GM12878 (cell line): ENCODE results near the gene NTM. TPM values are rescaled to one million over a fixed set of nuclear protein-coding genes. Genes with fewer than 3 reads are reported as not detected.

Experiments used
- CBX5 ChIP-seq: sonication (generic); IDR thresholded peaks from 2 replicates; pipeline ENCODE4 v1.6.1; 2016; ENCODE audit warnings: low read depth, moderate library complexity, mild to moderate bottlenecking, inconsistent platforms
- CEBPB ChIP-seq, 2 experiments: fragments of 150-350 bp in 1 of 2; IDR thresholded peaks; 2 replicates each; pipeline ENCODE4 v1.6.1; 2012 to 2014; ENCODE audit warnings: low read depth in 2 of 2, low read length in 2 of 2, borderline replicate concordance in 1 of 2, inconsistent platforms in 1 of 2
- HCFC1 ChIP-seq: fragments of 150-350 bp; IDR thresholded peaks from 2 replicates; pipeline ENCODE4 v1.6.1; 2014; ENCODE audit warnings: low read length
- HDGF ChIP-seq: fragments of 450-650 bp; IDR thresholded peaks from 2 replicates; pipeline ENCODE4 v1.6.1; 2016; ENCODE audit warnings: antibody characterized with exemption
- KDM1A ChIP-seq: fragments of 200-600 bp; sonication (generic); IDR thresholded peaks from 2 replicates; pipeline ENCODE4 v1.6.1; 2016; ENCODE audit warnings: borderline replicate concordance
- NFIC ChIP-seq: IDR thresholded peaks from 2 replicates; pipeline ENCODE4 v1.6.1; 2012; ENCODE audit warnings: low read depth, mild to moderate bottlenecking, inconsistent platforms, low read length, moderate library complexity
- PKNOX1 ChIP-seq: fragments of 450-650 bp; IDR thresholded peaks from 2 replicates; pipeline ENCODE4 v1.6.1; 2016; ENCODE audit warnings: mild to moderate bottlenecking
- RCOR1 ChIP-seq: conservative IDR thresholded peaks from 2 replicates; pipeline ENCODE4 v1.6.1; 2012; ENCODE audit warnings: low read depth, low read length, improper control_type of control experiment
- RELA ChIP-seq: fragments of 450-650 bp; IDR thresholded peaks from 2 replicates; pipeline ENCODE4 v1.8.0; 2014; ENCODE audit warnings: borderline replicate concordance; ENCODE audit not compliant: partially characterized antibody
- RUNX3 ChIP-seq: IDR thresholded peaks from 2 replicates; pipeline ENCODE4 v1.6.1; 2012; ENCODE audit warnings: low read length, inconsistent platforms
- STAT3 ChIP-seq: IDR thresholded peaks from 2 replicates; pipeline ENCODE4 v1.6.1; 2011; ENCODE audit warnings: low read depth, low read length, improper control_type of control experiment
- TARDBP ChIP-seq: IDR thresholded peaks from 2 replicates; pipeline ENCODE4 v1.6.1; 2016; ENCODE audit warnings: borderline replicate concordance
- polyA plus RNA-seq, 11 experiments: library from polyadenylated mRNA; depleted of rRNA in 4 of 11; unstranded in 6 of 11; stranded (reverse) in 5 of 11; fragments of >200 nt; fragmentation: Nextera tagmentation in 4 of 11; fragmentation: Illumina TruSeq in 1 of 11; extraction: Ambion mirVana in 4 of 11; extraction: Trizol in 1 of 11; gene quantifications; 1 replicate in 1 of 11; 2 replicates in 10 of 11; pipeline versions ENCODE4 v1.2.1 to v1.2.3, GENCODE V29; 2011 to 2016; ENCODE audit warnings: inconsistent platforms in 2 of 11, missing spikeins in 2 of 11, low read depth in 1 of 11
- total RNA-seq, 4 experiments: library from RNA; depleted of rRNA in 3 of 4; stranded (reverse); fragments of >200 nt in 3 of 4; fragmentation: Illumina TruSeq in 1 of 4; extraction: Trizol in 1 of 4; gene quantifications; 2 replicates each; pipeline versions ENCODE4 v1.2.1 to v1.2.3, GENCODE V29; 2013 to 2021
- TF ChIP-seq, protein P1 (sequence below): fragments of 450-650 bp; formaldehyde crosslinking; IDR thresholded peaks from 2 replicates; pipeline ENCODE4 v1.4.0; 2020; ENCODE audit warnings: mild to moderate bottlenecking, moderate library complexity
- TF ChIP-seq, protein P2 (sequence below): fragments of 450-650 bp; IDR thresholded peaks from 2 replicates; pipeline ENCODE4 v1.6.1; 2017; ENCODE audit warnings: mild to moderate bottlenecking
- TF ChIP-seq, protein P3 (sequence below): fragments of 450-650 bp; IDR thresholded peaks from 2 replicates; pipeline ENCODE4 v1.6.1; 2017; ENCODE audit warnings: mild to moderate bottlenecking, moderate library complexity

NTM gene
- total and polyA plus RNA-seq, 10 of the 15 experiments (the other 5 are each of a cell fraction or from before 2014, with no cell fraction given) = not detected

GRCh38 chr11:132045107-132045506, 674.7 kb downstream of the NTM start (continued):
- TF ChIP-seq, protein P1, sequence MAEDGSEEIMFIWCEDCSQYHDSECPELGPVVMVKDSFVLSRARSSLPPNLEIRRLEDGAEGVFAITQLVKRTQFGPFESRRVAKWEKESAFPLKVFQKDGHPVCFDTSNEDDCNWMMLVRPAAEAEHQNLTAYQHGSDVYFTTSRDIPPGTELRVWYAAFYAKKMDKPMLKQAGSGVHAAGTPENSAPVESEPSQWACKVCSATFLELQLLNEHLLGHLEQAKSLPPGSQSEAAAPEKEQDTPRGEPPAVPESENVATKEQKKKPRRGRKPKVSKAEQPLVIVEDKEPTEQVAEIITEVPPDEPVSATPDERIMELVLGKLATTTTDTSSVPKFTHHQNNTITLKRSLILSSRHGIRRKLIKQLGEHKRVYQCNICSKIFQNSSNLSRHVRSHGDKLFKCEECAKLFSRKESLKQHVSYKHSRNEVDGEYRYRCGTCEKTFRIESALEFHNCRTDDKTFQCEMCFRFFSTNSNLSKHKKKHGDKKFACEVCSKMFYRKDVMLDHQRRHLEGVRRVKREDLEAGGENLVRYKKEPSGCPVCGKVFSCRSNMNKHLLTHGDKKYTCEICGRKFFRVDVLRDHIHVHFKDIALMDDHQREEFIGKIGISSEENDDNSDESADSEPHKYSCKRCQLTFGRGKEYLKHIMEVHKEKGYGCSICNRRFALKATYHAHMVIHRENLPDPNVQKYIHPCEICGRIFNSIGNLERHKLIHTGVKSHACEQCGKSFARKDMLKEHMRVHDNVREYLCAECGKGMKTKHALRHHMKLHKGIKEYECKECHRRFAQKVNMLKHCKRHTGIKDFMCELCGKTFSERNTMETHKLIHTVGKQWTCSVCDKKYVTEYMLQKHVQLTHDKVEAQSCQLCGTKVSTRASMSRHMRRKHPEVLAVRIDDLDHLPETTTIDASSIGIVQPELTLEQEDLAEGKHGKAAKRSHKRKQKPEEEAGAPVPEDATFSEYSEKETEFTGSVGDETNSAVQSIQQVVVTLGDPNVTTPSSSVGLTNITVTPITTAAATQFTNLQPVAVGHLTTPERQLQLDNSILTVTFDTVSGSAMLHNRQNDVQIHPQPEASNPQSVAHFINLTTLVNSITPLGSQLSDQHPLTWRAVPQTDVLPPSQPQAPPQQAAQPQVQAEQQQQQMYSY (CRISPR knock-in tag) = no peak
- no peak for TF ChIP-seq HDGF
- no peak for TF ChIP-seq HCFC1
- no peak for TF ChIP-seq STAT3
- no peak for TF ChIP-seq PKNOX1
- TF ChIP-seq KDM1A = no peak
- no peak for TF ChIP-seq RUNX3
- no peak for TF ChIP-seq RELA
- no peak for TF ChIP-seq TARDBP
- TF ChIP-seq, protein P2, sequence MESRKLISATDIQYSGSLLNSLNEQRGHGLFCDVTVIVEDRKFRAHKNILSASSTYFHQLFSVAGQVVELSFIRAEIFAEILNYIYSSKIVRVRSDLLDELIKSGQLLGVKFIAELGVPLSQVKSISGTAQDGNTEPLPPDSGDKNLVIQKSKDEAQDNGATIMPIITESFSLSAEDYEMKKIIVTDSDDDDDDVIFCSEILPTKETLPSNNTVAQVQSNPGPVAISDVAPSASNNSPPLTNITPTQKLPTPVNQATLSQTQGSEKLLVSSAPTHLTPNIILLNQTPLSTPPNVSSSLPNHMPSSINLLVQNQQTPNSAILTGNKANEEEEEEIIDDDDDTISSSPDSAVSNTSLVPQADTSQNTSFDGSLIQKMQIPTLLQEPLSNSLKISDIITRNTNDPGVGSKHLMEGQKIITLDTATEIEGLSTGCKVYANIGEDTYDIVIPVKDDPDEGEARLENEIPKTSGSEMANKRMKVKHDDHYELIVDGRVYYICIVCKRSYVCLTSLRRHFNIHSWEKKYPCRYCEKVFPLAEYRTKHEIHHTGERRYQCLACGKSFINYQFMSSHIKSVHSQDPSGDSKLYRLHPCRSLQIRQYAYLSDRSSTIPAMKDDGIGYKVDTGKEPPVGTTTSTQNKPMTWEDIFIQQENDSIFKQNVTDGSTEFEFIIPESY = no peak
- TF ChIP-seq RCOR1 = no peak
- TF ChIP-seq, protein P3, sequence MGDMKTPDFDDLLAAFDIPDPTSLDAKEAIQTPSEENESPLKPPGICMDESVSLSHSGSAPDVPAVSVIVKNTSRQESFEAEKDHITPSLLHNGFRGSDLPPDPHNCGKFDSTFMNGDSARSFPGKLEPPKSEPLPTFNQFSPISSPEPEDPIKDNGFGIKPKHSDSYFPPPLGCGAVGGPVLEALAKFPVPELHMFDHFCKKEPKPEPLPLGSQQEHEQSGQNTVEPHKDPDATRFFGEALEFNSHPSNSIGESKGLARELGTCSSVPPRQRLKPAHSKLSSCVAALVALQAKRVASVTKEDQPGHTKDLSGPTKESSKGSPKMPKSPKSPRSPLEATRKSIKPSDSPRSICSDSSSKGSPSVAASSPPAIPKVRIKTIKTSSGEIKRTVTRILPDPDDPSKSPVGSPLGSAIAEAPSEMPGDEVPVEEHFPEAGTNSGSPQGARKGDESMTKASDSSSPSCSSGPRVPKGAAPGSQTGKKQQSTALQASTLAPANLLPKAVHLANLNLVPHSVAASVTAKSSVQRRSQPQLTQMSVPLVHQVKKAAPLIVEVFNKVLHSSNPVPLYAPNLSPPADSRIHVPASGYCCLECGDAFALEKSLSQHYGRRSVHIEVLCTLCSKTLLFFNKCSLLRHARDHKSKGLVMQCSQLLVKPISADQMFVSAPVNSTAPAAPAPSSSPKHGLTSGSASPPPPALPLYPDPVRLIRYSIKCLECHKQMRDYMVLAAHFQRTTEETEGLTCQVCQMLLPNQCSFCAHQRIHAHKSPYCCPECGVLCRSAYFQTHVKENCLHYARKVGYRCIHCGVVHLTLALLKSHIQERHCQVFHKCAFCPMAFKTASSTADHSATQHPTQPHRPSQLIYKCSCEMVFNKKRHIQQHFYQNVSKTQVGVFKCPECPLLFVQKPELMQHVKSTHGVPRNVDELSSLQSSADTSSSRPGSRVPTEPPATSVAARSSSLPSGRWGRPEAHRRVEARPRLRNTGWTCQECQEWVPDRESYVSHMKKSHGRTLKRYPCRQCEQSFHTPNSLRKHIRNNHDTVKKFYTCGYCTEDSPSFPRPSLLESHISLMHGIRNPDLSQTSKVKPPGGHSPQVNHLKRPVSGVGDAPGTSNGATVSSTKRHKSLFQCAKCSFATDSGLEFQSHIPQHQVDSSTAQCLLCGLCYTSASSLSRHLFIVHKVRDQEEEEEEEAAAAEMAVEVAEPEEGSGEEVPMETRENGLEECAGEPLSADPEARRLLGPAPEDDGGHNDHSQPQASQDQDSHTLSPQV = no peak
- TF ChIP-seq CEBPB (IDR thresholded peaks at IDR 0.05; ENCODE audit: borderline replicate concordance in 1 of 2, low read depth in 2 of 2, low read length in 2 of 2) = no peak
- TF ChIP-seq NFIC = no peak
- TF ChIP-seq CBX5 = no peak
